Epithelial cell of proximal tubule (primary cell): ENCODE measurements around the gene PWWP2B. TPM values are rescaled to one million over a fixed set of nuclear protein-coding genes. Genes with fewer than 3 reads are reported as not detected.

Experiments used
- DNase-seq: peaks from one replicate; pipeline ENCODE4 v3.0.0-alpha.2; 2011; ENCODE audit warnings: low read depth
- H3K4me3 ChIP-seq: 2 replicates; pipeline ENCODE4 v1.5.1; 2011; ENCODE audit warnings: low read depth, mild to moderate bottlenecking, low read length
- total RNA-seq: library from RNA; depleted of rRNA; stranded (reverse); fragments of >200 nt; gene quantifications from 2 replicates; pipeline ENCODE4 v1.2.3, GENCODE V29; 2015
- TF ChIP-seq, protein P1 (sequence below): conservative IDR thresholded peaks from 2 replicates; pipeline ENCODE4 v1.5.1; 2012; ENCODE audit warnings: low read depth, mild to moderate bottlenecking, low read length

PWWP2B gene
- total RNA-seq, 1 donor from 2014 or later = 11.0 TPM

DNA sequence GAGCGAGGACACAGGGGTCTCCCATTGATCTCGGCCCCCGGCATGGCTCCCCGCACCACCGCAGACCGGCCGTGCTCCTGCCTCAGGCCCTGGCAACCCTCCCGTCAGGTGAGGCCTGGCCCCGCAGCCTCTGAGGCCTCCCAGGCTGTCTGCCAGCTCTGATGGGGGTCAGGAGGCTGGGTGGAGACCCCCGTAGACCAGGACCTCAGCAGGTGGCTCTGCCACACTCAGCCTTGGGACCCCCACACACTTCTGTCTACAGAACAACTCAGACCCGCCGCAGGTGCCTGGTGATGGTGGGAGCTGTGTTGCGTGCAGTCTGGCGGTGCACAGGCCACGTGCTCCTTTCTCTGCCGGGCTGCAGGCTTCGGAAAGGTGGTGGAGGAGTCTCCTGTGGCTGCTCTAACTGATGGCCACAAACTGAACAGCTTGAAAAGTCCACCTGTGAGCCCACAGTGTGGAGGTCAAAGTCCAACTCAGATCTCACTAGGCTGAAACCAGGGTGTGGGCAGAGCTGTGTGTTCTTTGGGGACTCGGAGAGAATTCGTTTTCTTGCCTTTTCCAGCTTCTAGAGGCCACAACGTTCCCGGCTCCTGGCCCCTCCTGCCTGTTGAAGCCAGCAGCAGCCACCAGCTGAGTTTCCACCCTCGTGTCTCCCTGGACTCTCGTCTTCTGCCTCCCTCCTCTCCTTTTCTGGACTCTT, 62.5 kb downstream of the PWWP2B start:
- H3K4me3 ChIP-seq = no peak overlapping the region
- TF ChIP-seq, protein P1, sequence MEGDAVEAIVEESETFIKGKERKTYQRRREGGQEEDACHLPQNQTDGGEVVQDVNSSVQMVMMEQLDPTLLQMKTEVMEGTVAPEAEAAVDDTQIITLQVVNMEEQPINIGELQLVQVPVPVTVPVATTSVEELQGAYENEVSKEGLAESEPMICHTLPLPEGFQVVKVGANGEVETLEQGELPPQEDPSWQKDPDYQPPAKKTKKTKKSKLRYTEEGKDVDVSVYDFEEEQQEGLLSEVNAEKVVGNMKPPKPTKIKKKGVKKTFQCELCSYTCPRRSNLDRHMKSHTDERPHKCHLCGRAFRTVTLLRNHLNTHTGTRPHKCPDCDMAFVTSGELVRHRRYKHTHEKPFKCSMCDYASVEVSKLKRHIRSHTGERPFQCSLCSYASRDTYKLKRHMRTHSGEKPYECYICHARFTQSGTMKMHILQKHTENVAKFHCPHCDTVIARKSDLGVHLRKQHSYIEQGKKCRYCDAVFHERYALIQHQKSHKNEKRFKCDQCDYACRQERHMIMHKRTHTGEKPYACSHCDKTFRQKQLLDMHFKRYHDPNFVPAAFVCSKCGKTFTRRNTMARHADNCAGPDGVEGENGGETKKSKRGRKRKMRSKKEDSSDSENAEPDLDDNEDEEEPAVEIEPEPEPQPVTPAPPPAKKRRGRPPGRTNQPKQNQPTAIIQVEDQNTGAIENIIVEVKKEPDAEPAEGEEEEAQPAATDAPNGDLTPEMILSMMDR = no peak
- no peak for DNase-seq

DNA sequence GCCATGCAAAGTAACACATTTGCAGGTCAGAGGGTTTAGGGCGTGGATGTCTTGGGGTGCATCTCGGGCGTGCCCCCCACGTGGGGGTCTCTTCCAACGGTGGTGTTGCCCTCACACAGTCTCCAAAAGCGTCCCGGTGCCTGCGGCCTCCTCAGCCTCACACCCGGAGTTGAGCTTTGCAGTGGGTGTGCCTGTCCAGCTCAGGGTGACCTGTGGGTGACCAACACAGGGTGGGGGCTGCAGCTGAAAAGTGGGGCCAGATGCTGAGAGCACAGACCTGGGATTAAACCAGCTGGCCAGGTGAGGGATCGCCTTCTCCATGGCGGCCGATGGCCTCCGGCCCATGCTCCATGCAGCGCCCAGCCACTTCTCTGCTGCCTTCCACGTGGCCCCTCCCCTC, 63.1 kb downstream of the PWWP2B start:
- TF ChIP-seq, protein P1 = no peak
- no peak for DNase-seq
- no peak overlapping the region for H3K4me3 ChIP-seq

DNA sequence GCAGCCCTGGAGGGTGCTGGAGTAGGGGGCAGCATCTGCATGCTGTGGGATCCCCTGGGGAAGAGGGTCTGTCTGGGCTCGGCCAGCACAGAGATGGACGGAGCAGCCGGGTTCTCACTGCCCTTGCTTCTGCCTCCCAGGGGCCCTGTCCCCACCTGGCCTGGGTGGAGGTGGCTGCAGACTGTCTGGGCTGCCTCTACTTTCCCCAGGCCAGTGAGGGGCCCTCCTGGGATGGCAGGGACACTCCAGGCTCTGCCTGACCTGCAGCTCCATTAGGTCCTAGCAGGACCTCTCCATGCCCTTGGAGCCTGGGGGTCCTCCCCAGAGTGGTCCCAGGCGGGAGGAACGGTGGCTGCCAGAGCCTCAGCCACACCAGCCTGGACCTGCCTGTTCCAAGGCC, 63.7 kb downstream of the PWWP2B start:
- no peak overlapping the region for H3K4me3 ChIP-seq
- TF ChIP-seq, protein P1 = no peak
- no peak for DNase-seq

DNA sequence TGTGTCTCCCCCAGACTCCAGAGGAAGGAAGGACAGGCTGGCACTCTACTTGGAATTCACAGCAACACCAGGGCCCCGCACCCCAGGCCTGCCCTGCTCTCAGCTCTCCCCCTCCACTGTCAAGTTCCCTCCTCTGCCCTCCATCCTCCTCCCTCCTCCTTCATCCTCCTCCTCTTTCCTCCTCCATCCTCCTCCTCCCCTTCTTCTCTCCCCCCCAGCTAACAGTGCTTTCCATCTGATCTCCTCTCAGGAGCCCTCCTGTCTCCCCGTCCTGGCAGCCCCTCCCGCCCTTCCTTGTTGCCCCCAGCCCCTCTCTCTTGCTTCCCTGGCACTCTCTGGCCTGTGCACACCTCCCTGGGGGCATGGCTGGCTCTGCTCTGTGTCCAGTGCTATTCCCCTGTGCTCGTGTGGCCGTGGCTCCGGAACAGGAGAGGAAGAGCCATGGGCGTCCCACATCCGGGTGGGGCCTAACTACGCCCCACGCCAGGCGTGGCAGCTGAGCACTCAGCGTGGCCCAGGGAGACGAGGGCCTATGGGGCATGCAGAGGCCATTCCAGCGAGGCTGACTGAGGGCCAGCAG, 64.2 kb downstream of the PWWP2B start:
- DNase-seq = no peak
- H3K4me3 ChIP-seq = no peak overlapping the region
- TF ChIP-seq, protein P1 = no peak

DNA sequence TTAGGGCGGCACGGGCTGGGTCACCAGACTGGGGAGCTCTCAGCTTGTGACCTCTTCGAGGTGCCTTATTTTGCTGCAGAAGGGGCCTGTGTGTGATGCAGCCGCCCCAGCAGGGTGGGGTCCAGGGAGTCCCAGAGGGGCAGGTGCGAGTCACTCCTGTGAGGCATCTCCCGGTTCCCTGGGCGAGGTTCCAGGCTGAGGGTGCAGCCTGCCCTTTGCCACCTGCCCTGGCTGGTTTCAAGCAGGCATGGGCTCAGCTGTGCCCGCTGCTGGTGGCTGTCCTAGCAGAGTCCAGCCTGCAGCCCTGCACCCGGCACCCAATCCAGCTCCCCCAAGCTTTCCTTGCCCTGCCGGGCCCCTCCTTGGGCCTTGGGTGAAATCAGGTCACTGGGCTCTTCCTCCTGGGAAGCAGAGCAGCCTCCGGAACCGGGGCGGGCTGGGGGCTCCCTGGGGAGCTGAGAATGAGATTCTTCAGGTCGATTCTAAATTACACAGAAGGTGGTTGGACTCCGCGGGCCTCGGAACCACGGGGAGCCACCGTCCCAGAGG, 64.8 kb downstream of the PWWP2B start:
- no peak overlapping the region for H3K4me3 ChIP-seq
- DNase-seq = no peak
- TF ChIP-seq, protein P1 = no peak

DNA sequence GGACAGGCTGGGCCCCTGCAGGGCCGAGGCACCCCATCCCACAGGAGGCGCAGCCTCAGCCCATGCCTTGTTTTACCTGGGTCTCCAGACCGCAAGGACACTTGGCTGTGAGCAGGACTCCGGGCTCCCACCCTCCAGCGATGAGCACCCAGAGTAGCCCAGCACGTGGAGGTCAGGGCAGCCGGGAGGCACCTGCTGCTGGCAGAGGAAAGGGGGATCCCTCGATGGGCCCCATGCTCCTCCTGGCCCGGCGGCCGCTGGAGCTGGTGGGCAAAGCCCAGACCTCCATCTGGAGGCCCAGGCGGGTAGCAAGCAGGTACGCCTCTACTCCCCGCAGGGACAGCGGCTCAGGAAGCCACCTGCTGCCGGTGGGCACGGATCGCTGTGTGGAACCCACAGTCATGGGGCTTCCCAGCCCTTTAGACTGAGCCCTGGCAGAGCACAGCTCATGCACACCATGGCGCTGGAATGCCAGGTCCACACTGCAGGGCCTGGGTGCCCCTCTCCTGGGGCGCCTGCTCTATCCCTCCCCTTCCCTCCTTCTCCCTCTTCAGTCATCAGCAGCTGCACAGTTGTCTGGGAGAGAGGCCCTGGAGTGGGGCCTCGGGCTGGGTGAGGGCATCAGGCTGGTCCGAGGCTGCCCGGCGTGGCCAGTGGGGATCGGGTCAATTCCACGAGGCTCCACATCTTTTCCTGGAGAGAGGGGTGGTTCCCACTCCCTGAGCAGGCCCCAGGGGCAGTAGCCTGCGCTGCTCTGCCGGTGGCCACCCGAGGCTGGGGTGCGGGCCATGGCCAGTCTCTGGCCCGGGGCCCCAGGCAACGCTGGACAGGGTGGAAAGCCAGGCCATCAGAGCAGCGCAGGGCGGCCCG, 65.7 kb downstream of the PWWP2B start:
- TF ChIP-seq, protein P1 = no peak
- DNase-seq = no peak

More for the DNA sequence above, 65.7 kb downstream of the PWWP2B start:
- H3K4me3 ChIP-seq = no peak overlapping the region
